ENCODE measurements around the gene KXD1.
"Not testable (repeated sequence)": the region's sequence is repeated elsewhere in the genome, so short reads cannot be mapped to it uniquely, and the experiment has no call there.

KXD1 gene

GRCh38 chr19:18536475-18536874 lies 21.2 kb upstream of the KXD1 start:
- no peak for DNase-seq (ENCODE audit: low read depth)

DNA sequence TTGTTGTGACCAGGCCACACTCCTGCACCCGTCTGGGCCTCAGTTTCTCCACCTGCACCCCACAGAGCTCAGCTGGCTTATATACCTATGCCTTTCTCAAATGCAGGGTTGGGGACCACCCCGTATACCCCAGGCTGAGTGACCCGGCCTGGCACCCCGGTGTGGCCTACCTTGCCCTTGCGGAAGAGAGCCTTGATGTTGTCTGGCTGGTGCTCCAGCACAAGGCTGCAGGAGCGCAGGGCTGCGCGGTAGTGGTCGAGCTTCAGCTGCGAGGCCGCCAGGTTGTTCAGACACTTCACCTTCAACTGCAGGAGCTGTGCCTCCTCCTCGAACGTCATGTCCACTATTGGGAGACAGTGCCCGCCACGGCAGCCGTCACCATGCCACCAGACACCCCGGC lies 20.2 kb upstream of the KXD1 start:
- no peak for DNase-seq (ENCODE audit: low read depth)

GRCh38 chr19:18538115-18538514 lies 19.6 kb upstream of the KXD1 start:
- no peak for DNase-seq (ENCODE audit: low read depth)

DNA sequence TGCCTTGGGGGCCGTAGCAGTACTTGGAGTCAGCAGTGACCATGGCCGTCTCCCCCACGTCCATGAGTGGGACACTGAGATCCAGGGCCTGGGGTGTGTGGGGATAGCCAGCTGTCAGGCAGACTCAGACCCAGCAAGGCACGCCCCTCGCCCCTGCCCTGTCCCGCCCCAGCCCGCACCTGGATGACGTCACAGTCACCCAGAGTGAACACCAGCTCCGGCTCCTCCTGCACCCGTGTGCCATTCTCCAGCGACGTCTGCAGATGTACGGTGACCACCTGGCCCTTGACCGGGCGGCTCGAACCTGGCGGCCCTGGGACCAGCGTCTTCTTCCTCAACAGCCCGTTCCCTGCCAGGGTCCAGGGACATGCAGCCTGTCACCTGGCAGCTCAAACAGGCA lies 18.3 kb upstream of the KXD1 start:
- no peak for DNase-seq (ENCODE audit: low read depth)

- DNase-seq (ENCODE audit: low read depth) = not testable (repeated sequence)
Measured at GRCh38 chr19:18540200-18540599, 17.5 kb upstream of the KXD1 start.

DNA sequence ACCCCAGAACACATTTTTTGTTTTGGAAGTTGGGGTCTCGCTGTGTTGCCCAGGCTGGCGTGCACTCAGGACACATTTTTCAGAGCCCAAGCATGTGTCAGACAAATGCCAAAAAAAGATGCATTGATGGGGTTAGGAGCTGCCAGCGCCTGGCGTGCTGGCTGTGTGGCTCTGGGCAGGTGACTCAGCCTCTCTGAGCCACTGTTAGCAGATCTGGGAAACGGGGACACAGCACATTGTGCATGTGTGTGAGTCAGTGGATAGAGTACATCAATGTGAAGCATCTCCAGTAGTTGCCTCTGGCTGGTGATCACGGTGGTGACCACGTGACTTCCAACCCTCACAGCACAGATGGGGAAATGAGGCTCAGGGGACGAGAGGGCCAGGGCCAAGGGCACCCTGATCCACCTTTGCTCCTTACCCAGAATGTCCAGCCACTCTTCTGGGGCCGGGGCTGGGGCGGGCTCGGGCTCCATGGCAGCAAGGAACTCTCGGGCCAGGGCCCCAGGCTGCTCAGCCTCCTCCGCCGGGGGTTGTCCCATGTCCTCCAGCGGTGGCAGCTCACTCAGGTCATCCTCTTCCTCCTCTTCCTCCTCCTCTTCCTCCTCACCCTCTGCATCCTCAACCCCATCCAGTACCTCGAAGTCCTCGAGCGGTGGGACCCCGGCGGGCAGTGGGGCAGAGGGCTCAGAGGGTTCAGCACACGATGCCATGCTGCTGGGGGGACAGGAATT lies 16.2 kb upstream of the KXD1 start:
- no peak for DNase-seq (ENCODE audit: low read depth)

DNA sequence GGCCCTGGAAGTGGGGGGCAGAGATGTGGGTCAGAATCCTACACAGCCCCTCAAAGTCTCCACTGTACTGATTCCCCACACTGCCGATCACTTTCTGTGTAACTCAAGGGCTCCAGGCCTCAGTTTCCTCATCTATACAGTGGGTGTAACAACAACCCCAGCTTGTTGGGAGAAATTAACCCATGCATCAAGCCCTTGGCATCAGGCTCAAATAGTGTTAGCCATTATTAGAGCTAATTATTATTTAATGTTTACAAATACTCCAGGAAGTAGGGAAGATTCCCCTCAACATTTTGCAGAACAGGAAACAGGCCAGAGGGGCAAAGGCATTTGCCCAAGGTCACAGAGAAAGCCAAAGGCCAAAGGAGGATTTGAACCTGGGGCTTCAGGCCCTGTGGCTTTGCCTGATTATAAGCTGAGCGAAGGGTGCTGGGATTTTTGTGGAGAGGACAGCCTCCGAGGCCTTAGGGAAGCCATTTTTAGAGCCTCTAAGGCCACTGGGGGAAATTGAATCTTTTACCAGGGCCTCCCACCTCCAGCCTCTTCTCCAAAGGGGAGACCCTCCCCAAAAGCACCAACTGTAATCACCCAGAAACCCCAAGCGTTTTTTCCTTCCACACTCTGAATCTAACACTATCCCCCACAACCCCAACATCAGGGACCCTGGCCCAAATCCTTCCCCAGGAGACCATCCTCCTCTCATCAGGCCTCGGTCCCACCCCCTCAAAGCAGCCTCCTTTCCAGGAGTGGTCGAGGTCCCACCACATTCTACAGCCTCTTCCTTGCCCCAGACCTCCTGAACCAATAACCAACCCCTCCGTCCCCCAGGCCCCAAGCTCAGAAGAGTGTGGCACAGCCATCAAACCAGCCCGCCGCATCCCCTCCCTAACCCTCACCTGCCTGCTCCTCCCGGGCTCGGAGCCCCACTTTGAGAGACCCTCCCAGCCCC lies 15.4 kb upstream of the KXD1 start:
- no peak for DNase-seq (ENCODE audit: low read depth)

GRCh38 chr19:18542941-18543813 lies 14.5 kb upstream of the KXD1 start, which contains the start of gene FKBP8:
FKBP8 (minus strand) TSS chr19:18543573; CDS start chr19:18541970, 1,603 bp downstream.
- peak; percentile 71 for DNase-seq (ENCODE audit: low read depth)

- peak; percentile 48 for DNase-seq (ENCODE audit: low read depth)
Measured at GRCh38 chr19:18543814-18544475, 13.7 kb upstream of the KXD1 start.

GRCh38 chr19:18551631-18552030 lies 6.0 kb upstream of the KXD1 start:
- no peak for DNase-seq (ENCODE audit: low read depth)

DNA sequence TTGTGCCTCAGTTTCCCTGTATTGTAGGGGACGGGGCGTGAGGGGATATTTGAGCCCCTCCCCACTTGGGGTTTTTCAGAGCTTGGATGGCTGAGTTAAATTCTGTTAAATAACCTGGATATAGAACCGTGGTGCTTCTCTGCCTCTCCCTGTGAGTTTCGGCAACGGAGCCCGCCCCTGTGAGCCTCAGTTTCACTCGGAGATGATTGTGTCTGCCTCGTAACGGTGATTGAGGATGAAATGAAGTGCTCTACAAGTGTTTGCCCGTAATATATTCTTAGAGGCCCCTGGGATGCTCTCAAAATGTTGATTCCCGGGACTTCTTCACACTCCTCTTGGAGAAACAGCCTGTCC lies 509 bp downstream of the KXD1 start:
- DNase-seq (ENCODE audit: low read depth) = no peak

DNA sequence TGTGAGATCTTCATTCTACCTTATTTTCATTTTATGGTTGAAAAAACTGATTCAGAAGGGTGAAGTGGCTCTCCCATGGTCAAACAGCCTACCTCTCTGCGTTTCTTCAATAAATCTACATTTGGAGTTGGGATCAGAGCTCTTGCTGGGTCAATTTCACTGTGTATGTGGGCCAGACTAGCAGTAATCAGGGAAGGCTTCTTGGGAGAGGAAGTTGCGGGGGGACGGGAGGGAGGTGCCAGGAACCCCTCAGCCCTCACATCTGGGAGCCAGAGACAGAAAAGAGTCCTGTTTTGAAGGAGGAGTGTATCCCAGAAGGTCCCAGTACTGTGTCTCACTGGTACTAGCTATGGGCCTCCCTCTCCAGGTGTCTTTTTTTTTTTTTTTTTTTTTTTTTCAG lies 934 bp downstream of the KXD1 start:
- no peak for DNase-seq (ENCODE audit: low read depth)

GRCh38 chr19:18559685-18560084 lies 2.0 kb downstream of the KXD1 start:
- DNase-seq (ENCODE audit: low read depth) = no peak

- DNase-seq (ENCODE audit: low read depth) = no peak
Measured at GRCh38 chr19:18562086-18562485, 4.4 kb downstream of the KXD1 start.

- DNase-seq (ENCODE audit: low read depth) = no peak
Measured at GRCh38 chr19:18566953-18567352, 9.3 kb downstream of the KXD1 start.

DNA sequence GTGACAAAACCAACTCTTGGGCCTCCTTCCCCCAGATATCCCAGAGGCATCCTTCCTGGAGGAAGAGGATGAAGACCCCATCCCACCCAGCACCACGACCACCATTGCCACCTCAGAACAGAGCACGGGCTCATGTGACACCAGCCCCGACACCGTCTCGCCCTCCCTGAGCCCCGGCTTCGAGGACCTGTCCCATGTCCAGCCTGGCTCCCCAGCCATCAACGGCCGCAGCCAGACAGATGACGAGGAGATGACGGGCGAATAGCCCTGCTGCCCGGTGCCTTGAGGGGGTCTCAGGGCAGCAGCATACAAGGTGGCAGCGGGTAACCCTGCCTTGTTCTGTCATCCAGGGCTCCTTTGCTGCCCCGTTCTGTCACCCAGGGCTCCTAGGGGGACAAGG lies 10.7 kb downstream of the KXD1 start:
- no peak for DNase-seq (ENCODE audit: low read depth)

DNA sequence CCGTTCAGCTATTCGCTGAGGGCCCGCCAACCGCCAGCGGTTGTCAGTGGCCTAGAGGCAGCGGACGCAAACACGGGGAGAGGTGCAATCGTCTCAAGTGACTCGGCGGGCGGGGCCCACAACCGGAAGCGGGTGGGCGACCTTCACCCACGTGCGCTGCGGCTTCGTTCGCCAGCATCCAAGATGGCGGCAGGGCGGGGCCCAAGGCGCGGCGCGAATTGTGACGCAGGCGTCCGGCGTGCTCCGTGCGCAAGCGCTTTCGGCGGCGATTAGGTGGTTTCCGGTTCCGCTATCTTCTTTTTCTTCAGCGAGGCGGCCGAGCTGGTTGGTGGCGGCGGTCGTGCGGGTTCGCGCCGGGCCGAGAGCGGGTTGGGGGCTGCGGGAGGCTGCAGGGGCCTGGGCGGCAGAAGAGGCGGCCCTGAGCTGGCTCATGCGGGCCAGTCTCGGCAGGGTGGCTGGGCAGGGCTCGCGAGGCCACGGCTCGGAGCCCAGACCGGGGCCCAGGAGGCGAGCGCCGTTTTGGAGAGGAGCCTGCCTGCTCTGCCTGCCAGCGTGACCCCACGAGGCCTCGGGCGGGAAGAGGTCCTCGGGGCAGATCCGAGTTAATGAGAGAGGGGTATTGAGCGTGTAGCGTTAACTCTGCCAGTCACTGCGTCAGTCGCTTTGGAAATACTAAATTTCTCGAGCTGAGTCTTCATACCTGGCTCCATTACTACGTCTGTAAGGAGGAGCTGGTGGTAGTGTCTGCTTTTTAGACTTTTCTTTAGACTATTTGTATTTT lies 14.1 kb downstream of the KXD1 start, which contains the start of gene UBA52:
Gene UBA52, plus strand, starts transcription at position 294 of the 781 bp plus-strand sequence. CDS start 1,444 bp downstream, outside the sequence.
- DNase-seq (ENCODE audit: low read depth) = peak; percentile 93

DNA sequence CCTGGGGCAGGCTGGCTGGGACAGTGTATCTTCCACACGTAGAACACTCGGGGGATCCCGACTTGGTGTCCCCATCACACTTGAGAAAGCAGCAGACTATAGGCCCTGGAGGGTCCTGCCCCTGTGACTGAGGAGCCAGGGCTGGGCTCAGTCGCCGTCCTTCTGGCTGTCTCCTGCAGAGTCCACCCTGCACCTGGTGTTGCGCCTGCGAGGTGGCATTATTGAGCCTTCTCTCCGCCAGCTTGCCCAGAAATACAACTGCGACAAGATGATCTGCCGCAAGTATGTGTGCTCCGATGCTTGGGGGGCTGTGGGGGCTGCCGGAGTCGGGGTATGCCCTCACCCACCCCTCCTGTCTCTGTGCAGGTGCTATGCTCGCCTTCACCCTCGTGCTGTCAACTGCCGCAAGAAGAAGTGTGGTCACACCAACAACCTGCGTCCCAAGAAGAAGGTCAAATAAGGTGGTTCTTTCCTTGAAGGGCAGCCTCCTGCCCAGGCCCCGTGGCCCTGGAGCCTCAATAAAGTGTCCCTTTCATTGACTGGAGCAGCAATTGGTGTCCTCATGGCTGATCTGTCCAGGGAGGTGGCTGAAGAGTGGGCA lies 17.1 kb downstream of the KXD1 start:
- DNase-seq (ENCODE audit: low read depth) = no peak

DNA sequence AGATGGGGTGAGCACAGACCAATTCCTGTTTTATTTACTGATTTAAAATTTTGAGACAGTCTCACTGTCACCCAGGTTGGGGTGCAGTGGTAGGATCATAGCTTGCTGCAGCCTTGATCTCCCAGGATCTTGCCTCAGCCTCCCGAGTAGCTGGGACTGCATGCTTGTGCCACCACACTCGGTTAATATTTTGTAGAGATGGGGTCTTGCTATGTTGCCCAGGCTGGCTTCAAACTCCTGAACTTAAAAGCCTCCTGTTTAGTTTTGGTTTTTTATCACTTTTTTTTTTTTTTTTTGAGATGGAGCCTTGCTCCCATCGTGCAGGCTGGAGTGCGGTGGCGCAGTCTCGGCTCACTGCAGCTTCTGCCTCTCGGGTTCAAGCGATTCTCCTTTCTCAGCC lies 18.7 kb downstream of the KXD1 start:
- no peak for DNase-seq (ENCODE audit: low read depth)

- DNase-seq (ENCODE audit: low read depth) = no peak
Measured at GRCh38 chr19:18577365-18577914, 19.8 kb downstream of the KXD1 start.
